Kidney epithelial cell (primary cell): ENCODE measurements around the gene MYO18B. TPM values are rescaled to one million over a fixed set of nuclear protein-coding genes. Genes with fewer than 3 reads are reported as not detected.

Source experiments
- DNase-seq: peaks from one replicate; pipeline ENCODE4 v3.0.0-alpha.2; 2010; ENCODE audit warnings: low read depth
- H3K27me3 ChIP-seq: 2 replicates; pipeline ENCODE4 v1.6.0; 2011; ENCODE audit warnings: low read length; ENCODE audit not compliant: control insufficient read depth, insufficient read depth
- H3K36me3 ChIP-seq: 2 replicates; pipeline ENCODE4 v1.5.1; 2011; ENCODE audit warnings: low read length; ENCODE audit not compliant: control insufficient read depth, insufficient read depth
- H3K4me3 ChIP-seq: 2 replicates; pipeline ENCODE4 v1.5.1; 2011; ENCODE audit warnings: low read depth, mild to moderate bottlenecking, control low read depth, low read length
- total RNA-seq: library from RNA; depleted of rRNA; stranded (reverse); fragments of >200 nt; gene quantifications from 2 replicates; pipeline ENCODE4 v1.2.3, GENCODE V29; 2015
- TF ChIP-seq, protein P1 (sequence below): IDR thresholded peaks from 2 replicates; pipeline ENCODE4 v1.5.1; 2011; ENCODE audit warnings: mild to moderate bottlenecking, moderate library complexity, low read length, control low read depth, inconsistent platforms; ENCODE audit not compliant: insufficient read depth, poor library complexity, severe bottlenecking

MYO18B gene
- total RNA-seq, 1 donor from 2014 or later = not detected

DNA sequence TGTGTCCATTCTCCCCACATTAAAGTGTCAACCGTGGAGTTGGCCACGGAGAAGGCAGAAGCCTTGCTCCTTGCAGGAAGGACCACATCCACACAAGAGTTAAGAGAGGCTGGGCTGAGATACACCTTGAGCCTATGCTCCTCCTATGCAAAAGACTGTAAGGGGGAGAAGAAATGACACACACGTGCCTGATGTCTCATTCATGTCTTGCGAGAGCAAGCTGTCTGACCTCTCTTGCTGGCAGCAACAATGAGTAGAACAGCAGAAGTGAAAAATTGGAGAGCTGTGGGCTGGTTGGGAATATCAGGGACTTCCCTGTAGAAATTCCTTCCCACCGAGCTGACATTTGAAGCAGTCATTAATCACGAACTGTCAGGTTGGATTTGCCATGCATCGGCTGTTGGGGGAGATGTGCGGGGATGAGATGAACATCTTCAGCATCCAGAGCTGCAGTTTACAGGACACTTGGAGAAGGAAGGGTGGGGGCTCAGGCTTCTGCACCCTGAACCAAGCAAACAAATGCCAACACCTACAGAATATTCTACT lies 139.3 kb downstream of the MYO18B start:
- DNase-seq = no peak
- Histone ChIP-seq H3K27me3 (no peaks in the 10 kb centered on the region), H3K36me3 (no peaks in the 10 kb centered on the region), H3K4me3 (no peak overlapping the region)
- TF ChIP-seq, protein P1, sequence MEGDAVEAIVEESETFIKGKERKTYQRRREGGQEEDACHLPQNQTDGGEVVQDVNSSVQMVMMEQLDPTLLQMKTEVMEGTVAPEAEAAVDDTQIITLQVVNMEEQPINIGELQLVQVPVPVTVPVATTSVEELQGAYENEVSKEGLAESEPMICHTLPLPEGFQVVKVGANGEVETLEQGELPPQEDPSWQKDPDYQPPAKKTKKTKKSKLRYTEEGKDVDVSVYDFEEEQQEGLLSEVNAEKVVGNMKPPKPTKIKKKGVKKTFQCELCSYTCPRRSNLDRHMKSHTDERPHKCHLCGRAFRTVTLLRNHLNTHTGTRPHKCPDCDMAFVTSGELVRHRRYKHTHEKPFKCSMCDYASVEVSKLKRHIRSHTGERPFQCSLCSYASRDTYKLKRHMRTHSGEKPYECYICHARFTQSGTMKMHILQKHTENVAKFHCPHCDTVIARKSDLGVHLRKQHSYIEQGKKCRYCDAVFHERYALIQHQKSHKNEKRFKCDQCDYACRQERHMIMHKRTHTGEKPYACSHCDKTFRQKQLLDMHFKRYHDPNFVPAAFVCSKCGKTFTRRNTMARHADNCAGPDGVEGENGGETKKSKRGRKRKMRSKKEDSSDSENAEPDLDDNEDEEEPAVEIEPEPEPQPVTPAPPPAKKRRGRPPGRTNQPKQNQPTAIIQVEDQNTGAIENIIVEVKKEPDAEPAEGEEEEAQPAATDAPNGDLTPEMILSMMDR = no peak

GRCh38 chr22:25882360-25882759 lies 140.4 kb downstream of the MYO18B start:
- DNase-seq = no peak
- TF ChIP-seq, protein P1 = no peak
- no peak overlapping the region for H3K4me3 ChIP-seq

DNA sequence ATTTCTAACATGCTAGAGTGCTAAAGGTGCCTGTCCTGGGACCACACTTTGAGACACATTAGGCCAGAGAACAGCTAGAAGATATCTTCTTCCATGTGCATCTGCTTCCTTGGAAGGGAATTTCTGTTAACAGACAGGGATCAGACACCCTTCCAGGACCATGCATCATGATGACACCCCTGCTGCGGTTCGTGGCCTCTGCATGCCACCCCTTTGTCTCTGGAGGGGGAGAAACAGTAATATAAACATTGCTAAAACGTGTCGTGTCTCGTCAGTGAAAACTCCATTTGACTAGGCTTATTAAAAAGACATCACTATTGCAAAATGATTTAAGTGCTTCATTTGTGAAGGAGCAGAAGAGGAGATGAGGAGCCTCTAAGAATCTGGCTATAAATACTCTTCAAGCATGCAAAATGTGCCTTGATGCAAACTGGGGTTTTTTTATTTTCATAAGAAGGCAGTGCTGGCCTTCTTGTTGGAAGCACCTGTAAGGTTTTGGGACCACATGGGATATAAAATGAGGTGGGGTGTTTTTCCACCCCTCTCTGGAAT lies 141.6 kb downstream of the MYO18B start:
- TF ChIP-seq, protein P1 = no peak
- Histone ChIP-seq H3K27me3 (no peaks in the 10 kb centered on the region), H3K36me3 (no peaks in the 10 kb centered on the region), H3K4me3 (no peak overlapping the region)
- DNase-seq = no peak

More at GRCh38 chr22:25882360-25882759, 140.4 kb downstream of the MYO18B start:
- Histone ChIP-seq H3K36me3 (no peaks in the 10 kb centered on the region), H3K27me3 (no peaks in the 10 kb centered on the region)

GRCh38 chr22:25884121-25884520 lies 142.1 kb downstream of the MYO18B start:
- no peak overlapping the region for H3K4me3 ChIP-seq
- H3K36me3 ChIP-seq = no peaks in the 10 kb centered on the region
- TF ChIP-seq, protein P1 = no peak
- H3K27me3 ChIP-seq = no peaks in the 10 kb centered on the region
- DNase-seq = no peak

- TF ChIP-seq, protein P1 = no peak
- H3K27me3 ChIP-seq = no peaks in the 10 kb centered on the region
- H3K36me3 ChIP-seq = no peaks in the 10 kb centered on the region
- DNase-seq = no peak
- H3K4me3 ChIP-seq = no peak overlapping the region
Measured at GRCh38 chr22:25888399-25889054, 146.5 kb downstream of the MYO18B start.
